COLO668 (cell line): ENCODE data around the gene SGCD.

Experiments
- DNase-seq: peaks from one replicate; lab custom pipeline; 2025; ENCODE audit not compliant: unreplicated experiment; lab: John Stamatoyannopoulos, UW

Gene SGCD

DNA sequence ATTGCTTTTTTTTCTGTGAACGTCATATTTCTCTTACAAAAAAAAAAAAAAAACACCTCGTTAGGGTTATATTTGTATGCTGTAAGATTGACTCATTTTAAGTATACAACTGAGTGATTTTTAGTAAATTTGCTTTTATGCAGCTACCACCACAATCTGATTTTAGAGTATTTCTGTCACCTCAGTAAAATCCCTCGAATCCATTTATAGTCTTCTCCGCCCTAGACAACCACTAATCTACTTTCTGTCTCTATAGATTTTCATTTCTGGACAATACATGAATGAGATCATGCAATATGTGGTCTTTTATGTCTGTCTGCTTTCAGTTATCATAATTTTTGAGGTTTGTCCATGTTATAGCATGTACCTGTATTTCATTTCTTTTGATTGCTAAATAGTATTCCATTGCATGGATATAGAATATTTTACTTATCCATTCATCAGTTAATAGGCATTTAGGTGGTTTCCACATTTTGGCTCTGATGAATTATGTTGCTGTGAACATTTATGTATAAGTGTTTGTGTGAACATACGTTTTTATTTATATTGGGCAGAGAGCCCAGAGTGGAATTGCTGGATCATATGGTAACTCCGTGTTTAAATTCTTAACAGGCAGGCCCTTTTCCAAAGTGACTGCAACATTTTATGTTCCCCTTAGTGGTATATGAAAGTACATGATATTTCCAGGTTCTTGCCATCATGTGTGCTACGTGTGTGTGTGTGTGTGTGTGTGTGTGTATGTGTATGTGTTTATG is 171.4 kb downstream of the SGCD start:
- no peak for DNase-seq

DNA sequence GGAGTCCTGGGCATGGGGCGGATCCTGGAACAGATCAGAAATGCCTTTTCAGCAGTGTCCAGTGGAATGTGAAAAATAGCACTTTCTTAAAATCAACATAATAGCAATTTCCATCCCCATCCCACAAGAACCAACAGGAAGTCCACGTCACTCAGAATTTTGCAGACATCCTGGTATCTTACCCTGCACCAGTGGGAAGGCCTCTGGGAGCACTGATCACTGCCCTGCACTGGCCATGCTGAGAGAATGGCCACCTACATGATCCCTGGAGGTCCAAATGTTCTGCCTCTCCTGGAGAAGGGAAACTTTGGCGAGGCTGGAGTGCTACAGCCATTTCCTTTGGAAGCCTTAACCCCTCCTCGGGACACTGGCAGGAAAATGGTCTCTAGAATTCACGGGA is 173.8 kb downstream of the SGCD start:
- no peak for DNase-seq

DNA sequence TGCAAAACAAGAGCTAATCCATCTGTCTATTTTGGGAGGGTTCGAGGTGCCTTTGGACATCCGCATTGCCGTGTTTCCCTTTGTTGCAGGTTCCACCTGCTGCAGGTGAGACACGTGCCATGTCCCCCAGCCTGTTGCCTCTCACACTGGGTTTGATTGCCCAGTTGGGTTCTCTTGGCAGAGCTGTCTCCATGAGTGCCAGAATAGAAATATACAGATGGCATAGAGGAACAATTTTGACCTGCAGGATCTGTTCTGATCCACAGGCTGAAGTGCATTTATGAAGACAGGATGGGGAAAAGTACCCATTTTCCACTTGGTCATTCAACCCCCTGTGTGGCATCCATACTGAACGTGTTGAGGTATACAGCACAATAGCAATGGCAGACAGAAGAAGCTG is 178.1 kb downstream of the SGCD start:
- DNase-seq = peak; percentile 45

DNA sequence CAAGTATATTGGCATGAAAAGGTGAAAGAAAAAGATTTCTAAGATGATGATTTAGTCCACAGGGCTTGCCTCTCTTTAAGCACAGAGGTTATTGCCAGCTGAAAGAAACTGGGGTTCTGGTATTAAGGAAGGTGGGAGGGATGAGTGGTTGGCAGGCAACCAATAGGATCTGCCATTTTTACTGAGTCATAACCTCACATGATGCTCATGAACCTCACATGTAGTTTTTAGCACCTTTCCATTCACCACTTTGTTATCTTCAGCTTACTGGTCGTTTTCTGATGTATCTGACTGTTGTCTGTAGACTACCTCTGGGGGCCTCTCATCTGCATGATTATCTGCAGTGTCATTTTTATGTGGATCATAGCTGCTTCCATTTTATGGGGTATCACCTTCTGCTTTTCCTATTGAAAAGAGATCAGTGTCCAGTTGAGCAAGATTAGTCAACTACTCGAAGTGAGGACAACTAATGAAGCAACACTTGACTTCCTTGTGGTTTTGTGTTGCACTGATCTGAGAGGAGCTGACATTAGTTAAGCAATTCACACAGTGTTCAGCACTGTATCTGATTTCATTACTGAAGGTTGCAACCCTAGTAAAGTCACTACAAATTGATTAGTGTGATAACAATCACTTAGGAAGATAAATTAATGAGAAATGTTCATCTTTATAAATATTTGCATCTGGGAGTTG is 186.3 kb downstream of the SGCD start:
- DNase-seq = no peak

DNA sequence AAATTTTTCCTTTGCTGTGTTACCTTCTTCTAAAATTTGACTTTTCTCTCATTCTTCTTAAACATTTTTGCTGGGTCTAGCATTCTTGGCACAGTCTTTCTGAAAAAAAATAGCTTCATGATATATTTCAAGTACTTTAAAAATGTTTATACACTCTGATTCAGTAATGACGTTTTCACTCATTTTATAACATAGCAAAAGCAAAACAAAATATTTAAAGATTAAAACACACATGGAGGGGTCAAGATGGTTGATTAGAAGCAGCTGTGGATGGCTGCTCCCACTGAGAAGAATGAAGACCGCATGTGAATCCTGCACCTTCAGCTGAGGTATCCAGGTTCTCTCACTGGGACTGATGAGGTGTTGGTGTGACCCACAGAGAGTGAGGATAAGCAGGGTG is 188.2 kb downstream of the SGCD start:
- DNase-seq = no peak

DNA sequence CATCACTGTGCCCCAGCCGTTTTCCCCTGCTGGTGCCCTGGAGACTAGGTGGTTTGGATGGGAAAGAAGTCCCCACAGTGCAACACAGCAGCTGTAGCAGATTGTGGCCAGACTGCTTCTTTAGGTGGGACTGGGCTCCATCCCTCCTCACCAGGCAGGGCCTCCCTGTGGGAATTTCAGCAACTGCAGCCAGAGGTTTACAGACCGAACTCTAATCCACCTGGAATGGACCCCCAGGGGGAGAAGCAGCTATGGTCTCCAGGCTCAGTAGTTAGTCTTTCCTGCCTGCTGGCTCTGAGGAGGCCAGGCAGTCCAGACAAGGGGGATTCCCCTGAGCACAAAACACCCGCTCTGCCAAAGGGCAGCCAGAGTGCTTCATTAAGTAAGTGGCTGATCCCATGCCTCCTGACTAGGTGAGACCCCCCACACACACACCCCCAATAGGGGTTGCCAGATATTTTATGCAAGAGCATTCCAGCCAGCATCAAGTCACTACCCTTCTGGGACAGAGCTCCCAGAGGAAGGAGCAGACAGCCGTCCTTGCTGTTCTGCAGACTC is 188.9 kb downstream of the SGCD start:
- DNase-seq = no peak

DNA sequence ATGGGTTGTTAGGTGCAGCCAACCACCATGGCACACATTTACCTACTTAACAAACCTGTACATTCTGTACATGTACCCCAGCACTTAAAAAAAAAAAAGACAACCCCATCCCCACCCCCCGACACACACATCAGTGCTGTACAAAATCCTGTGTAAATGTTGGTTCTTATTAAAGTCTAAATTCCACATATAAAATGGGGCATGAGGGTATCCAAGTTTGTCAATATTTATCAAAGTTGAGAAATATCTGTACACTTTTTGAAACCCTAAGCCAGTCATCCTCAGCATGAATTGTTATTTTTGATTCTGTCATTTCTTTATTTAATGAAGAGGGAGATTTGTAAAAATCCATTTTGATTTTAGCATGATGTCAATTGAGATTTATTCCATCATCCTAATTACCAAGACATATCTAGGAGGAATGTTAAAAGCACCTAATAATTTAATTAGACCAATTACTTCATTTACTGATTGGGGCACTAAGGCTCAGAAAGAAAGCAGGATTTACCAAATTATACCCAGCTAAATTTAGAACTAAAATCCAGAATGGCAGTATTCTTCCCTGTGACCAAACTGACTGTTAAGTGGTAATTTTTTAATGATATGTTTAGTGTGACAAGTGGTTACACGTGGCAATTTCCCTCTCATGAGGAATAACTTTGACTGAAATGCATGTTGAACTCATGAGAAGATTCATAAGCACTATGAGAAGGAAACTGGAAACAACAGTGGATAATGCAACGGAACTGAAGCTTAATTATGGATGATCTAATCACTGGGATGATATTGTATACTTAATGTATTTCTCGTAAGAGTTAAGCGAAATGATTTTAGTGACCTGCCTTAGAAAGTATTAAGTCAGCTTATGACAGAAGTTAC is 195.9 kb downstream of the SGCD start:
- no peak for DNase-seq

DNA sequence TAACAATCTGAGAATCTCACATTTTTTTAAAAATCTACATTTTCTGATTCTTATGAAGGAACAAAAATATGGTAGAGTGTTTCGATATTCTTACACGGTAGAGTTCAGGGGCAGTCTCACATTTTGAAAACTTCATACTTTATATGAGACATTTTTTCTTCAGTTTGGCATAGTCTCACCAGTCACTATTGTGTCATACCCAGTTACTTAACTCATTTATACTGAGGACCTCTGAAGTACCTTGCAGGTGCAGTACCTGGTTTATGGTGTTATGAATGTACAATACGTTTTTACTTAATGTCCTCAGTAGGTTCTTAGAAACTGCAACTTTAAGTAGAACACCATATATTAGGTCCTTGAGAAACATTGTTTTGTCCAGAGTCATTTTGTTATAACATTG is 196.6 kb downstream of the SGCD start:
- no peak for DNase-seq

DNA sequence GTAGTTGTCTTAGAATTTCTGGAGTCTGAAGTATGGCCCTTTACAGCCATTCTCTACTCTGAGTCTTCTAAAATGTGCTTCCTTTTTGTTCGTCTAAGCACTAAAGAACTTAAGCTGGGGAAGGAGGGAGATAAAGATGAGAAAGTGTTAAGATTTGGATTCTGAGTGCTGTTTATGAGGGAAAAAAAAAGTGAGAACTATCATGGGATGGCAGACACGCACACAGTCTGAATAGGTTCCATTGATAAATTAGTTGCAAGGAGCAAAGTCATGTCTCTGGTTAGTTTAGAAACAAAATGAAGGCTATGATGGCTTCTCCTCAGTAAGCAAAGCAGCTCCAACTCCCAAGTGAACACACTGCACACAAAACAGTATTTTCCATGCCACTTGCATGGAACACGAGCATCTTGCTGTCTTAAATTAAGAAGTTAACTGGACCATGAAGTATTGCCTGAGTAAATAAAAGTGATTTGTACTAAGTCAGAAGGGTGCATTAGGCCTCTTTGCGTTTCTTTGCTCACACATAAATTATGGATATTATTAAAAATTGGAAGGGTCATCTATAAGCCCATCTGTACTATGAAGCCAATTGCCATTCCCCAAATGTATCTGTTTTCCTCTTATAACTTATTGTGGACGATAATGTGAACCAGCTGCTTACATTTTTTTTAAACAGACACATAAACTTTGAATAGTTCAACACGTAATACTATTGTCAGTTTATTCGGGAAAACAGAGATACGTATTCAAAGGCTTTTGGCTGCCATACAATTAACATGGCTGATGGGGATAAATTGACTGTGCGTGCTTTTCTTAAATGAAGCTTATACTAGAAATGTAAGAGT is 199.3 kb downstream of the SGCD start:
- DNase-seq = no peak

DNA sequence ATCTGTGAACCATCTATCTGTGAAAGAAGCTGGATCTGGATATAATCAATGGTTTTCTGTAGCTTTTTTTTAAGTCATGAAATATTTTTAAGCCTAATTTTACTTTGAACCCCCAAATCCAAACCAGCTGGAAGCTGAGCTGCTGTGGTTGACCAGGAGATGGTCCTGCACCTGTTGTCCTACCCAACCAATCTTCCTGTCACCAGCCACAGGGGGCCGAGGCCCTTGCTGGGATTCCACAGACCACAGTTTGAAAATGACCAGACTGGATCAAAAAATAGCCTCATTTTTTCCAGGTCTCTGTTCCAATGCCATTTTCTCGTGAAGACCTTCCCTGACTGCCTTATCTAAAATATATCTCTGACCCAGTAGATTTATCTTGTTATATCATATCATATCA is 200.6 kb downstream of the SGCD start:
- no peak for DNase-seq

DNA sequence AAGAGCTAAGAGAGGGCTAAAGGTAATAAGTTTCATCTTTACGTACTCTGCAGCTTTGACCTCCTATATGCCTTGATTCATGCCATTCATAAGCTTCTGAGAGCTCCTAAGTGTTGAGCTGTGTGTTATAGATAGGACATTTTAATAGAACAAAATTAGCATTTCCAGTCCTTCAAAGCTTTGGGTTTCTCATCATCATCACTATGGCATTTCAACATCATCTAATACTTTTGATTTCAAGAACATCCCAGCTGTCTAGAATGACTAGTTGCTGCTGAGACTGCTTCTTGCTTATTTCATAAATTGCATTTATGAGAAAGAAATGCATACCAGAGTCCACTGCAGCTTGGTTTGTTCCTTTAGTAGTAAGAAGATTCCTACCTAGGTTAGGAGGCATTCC is 201.7 kb downstream of the SGCD start:
- no peak for DNase-seq

DNA sequence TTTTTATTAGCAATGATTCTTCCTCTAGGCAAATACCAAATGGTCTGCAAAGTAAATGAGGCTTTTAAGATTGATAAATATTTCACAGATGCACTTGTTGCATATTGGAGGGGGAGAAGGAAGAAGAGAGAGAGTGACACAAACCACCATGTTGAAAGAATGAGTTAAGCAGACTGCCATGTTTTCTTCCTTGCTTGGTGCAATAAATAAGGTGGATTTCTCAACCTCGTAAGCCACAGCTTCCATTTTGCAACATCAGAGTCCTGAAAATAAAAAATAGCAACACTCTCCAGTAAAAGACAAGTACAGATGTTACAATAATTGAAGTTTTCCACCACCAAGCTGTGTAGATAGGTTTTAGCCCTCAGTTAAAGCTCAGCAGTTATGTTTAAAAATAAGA is 202.9 kb downstream of the SGCD start:
- no peak for DNase-seq

DNA sequence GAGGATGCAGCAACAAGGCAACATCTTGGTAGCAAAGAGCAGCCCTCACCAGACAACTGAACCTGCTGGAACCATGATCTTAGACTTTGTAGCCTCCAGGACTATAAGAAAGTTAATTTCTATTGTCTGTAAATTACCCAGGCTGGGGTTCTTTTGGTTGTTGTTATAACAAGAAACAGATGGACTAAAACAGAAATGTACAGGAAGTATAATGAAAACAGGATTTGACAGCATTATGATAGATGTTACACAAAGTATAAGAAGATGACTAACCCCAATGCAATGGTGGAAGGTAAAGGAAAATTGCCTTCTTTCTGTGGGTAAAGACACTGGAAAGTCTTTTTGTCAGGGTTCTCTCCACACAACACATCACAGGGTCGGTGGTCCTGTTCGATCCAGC is 204.2 kb downstream of the SGCD start:
- DNase-seq = no peak

DNA sequence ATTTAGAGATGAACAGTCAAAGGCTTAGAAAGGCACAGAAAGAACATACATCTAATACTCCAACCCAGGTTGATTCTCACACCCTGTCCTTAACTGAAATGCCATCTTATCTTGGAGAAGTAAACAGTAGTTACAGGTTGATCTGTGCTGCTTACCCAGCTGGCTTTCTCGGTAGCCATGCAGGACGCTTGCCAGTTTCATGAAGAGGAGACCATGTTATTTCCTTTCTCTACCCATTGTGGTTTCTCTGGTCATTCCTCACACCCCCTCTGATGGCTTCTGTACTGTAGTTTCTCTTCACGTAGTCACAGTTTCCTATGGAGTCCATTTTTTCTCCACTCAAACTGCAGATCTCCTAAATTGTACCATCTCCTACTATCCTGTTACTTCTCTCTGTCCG is 206.0 kb downstream of the SGCD start:
- no peak for DNase-seq

DNA sequence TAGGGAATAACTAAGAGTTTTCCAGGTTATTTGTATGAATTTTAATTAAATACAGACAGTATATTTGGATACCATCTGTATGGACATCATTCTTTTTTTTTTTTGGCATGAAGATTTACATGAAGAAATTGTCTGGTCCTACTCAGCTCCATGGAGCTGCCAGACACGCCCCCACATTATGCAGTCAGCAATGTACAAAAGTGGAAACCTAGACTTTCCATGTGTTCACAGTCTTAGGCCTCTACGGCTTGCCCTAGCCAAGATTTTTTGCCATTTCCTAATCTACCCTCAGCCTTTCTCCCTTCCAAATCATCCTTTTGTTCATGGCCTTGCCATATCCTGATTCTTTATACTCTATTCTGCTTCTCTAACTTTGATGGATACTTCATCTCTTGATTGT is 207.1 kb downstream of the SGCD start:
- no peak for DNase-seq

DNA sequence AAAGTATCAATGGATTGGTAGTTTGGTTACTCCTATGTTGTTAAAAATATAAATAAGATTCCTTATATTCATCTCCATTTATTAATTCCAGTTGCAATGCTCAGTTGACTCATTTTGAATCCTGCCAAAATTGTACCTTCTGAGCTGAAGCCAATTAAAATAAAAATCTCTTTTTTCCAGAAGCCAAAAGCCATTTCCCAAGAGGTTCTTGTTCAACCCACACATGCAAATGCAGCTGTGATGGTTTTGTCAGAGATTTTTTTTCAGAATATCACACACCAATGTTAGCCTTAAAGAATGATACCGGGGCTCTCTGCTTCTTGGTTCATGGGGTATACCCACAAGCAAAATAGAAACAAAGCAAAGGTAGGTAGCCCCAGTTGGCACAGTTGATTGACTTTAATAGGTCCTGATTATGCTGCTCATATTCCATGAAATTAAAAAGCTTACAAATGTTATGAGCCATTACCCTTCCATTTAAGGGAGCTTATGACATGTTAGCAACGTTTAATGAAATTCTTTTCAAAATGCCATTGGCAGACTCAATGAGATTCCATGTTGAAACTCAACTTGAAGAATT is 208.0 kb downstream of the SGCD start:
- DNase-seq = no peak

DNA sequence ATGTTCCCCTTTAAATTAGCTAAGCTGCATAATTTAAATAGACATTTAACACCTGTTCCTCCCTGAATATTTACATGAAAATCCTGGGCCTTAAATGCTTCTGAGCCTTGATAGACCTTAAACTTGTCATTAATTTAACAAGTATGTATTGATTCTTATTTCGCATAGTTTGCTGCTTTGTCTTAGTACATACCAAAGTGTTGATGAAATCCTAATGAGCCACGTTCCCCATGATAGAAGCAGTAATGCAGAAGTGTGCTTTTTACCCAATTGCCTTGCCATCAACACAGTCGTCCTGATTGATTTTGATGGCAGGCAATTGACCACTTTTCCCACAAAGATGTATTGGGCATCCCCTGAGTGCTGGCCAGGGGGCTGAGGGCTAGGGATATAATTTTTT is 213.5 kb downstream of the SGCD start:
- no peak for DNase-seq

DNA sequence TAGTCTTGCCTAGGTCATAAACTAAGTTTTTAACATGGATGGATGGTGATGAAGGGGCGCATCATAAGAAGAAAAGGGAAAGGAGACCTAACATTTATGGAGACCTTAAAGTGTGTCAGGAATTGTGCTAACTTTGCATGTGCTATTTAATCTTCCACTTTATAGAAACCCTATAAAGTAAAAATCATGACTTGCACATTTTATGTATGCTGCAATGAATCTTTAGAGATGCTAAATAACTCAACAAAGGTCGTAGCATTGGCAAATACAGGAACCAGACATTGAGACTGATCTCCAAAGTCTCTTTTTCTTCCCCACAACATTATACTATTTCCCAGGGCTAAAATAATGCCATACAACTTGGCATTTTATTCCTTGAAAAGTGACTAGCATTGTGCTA is 214.6 kb downstream of the SGCD start:
- DNase-seq = no peak

DNA sequence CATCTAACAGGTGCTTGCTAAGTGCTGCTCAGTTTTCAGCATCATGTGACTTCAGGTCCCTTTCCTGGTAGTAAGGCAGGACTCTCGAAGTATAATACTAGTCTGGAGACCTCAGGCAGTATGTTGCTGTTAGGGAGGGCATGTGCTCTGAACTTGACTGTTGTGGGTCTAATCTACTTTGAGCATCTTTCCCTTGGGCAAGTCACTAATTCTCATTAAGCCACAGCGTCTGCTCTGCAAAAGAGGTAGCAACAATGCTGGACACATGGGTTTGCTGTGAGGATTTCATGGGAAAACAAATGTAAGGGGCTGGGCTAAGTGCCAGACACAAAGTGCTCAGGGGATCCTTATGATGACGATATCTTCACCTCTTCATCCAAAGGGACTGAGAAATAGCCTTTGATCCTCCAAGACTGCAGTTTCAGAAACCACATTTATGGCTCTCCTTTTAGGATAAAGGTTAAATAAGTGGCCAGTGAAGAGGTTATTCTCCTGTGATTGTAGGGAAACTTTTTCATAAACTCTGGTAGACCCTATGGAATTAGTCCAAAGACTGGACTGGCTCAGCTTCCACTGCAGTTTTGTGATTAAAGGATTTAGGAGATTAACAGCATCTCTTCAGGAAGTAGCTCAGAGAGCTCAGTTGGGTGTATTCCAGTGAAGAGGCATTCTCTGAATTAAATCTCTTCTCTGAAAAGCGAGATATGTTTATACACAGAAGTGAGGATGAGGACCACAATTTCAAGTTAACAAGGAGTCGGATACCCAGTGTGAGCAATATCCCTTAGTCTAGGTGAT is 216.6 kb downstream of the SGCD start:
- DNase-seq = no peak
